ENCODE data around the gene OR52H1. TPM values are rescaled to one million over a fixed set of nuclear protein-coding genes. Genes with fewer than 3 reads are reported as not detected.
A peak's percentile ranks its signal among the peaks of the same experiment; 100 is the strongest.

OR52H1 gene
- polyA plus RNA-seq, 2 of the 4 experiments (the other 2 are of a cell fraction), result not detected

- Histone ChIP-seq H3K27ac (no peak overlapping the region), H3K9me3 (no peaks in the 10 kb centered on the region), H3K4me3 (no peak overlapping the region), H3K4me2 (no peak overlapping the region), H3K4me1 (no peaks in the 10 kb centered on the region)
- TF ChIP-seq REST (IDR thresholded peaks at IDR 0.05) (no peak), HOXA7 (CRISPR knock-in tag; IDR thresholded peaks at IDR 0.05) (no peak), RARB (CRISPR knock-in tag; IDR thresholded peaks at IDR 0.05) (no peak), RNF2 (IDR thresholded peaks at IDR 0.05; ENCODE audit: borderline replicate concordance, low read depth) (no peak), EHF (CRISPR knock-in tag; IDR thresholded peaks at IDR 0.05) (no peak), GATA3 (IDR thresholded peaks at IDR 0.05; ENCODE audit: borderline replicate concordance) (no peak), CBX8 (IDR thresholded peaks at IDR 0.05) (no peak), RFX5 (IDR thresholded peaks at IDR 0.05) (no peak), MYC (IDR thresholded peaks at IDR 0.05; ENCODE audit: borderline replicate concordance, low read length) (no peak), KDM5A (IDR thresholded peaks at IDR 0.05) (no peak)
- 33% methylated on average over 9 of the region's 9 CpGs for WGBS (ENCODE audit: missing lambda C conversion rate)
- FAIRE-seq (no peak), ATAC-seq (no peak; a peak in 1 of 6 replicates), DNase-seq (ENCODE audit: low read depth in 1 of 2, low spot score in 1 of 2) (no peak)
- ChIA-PET CTCF (interaction anchor here (0.8 kb wide), 1 partner anchor 855 kb away, joined by 3 read pairs; no protein-coding TSS in a partner anchor), POLR2A (no interaction called here)
These were observed 41.0 kb downstream of the OR52H1 start for GRCh38 chr11:5507177-5507932.

GRCh38 chr11:5505363-5506048 lies 42.8 kb downstream of the OR52H1 start:
- ATAC-seq (no peak), DNase-seq (ENCODE audit: low read depth in 1 of 2, low spot score in 1 of 2) (no peak), FAIRE-seq (no peak)
- H3K27ac ChIP-seq, result no peak overlapping the region
- ChIA-PET CTCF (interaction anchor here (0.9 to 1.6 kb wide), 3 partner anchors 26 to 302 kb away, joined by 3 to 4 read pairs (median 3); no protein-coding TSS in a partner anchor), POLR2A (interaction anchor here (0.6 kb wide), 1 partner anchor 660 kb away, joined by 3 read pairs; no protein-coding TSS in a partner anchor)
- no peak overlapping the region for H3K4me3 ChIP-seq
- H3K4me2 ChIP-seq, result no peak overlapping the region
- H3K9me3 ChIP-seq, result no peaks in the 10 kb centered on the region
- TF ChIP-seq REST (IDR thresholded peaks at IDR 0.05), result peak; percentile 39; the same call in 1 of the 2 replicates
- no peak for TF ChIP-seq RFX5 (IDR thresholded peaks at IDR 0.05)
- 46% methylated on average over 9 of the region's 9 CpGs for WGBS (ENCODE audit: missing lambda C conversion rate)
- no peaks in the 10 kb centered on the region for H3K4me1 ChIP-seq

- ATAC-seq (no peak), FAIRE-seq (no peak)
- no peak for TF ChIP-seq E2F6 (IDR thresholded peaks at IDR 0.05; ENCODE audit: borderline replicate concordance, low read depth)
- no peak for TF ChIP-seq ATOH8 (CRISPR knock-in tag; IDR thresholded peaks at IDR 0.05; ENCODE audit: low read depth)
- no peak for TF ChIP-seq EP300 (IDR thresholded peaks at IDR 0.05)
- TF ChIP-seq ELK1 (IDR thresholded peaks at IDR 0.05; ENCODE audit: low read depth, low read length), result no peak
- no peak for TF ChIP-seq CHD4 (IDR thresholded peaks at IDR 0.05; ENCODE audit: borderline replicate concordance)
- TF ChIP-seq PHF8 (IDR thresholded peaks at IDR 0.05; ENCODE audit: borderline replicate concordance, low read depth), result no peak
- TF ChIP-seq ESRRA (IDR thresholded peaks at IDR 0.05; ENCODE audit: borderline replicate concordance, low read length), result no peak
- TF ChIP-seq POLR2A (IDR thresholded peaks at IDR 0.05; ENCODE audit: low read length), result no peak
- TF ChIP-seq JUNB (IDR thresholded peaks at IDR 0.05), result no peak
- no peak for TF ChIP-seq SMC3 (IDR thresholded peaks at IDR 0.05)
- no peak for TF ChIP-seq HEYL (CRISPR knock-in tag; IDR thresholded peaks at IDR 0.05)
- no peak for TF ChIP-seq HDAC2 (IDR thresholded peaks at IDR 0.05)
These were observed 43.9 kb downstream of the OR52H1 start for GRCh38 chr11:5504403-5504921.

More at GRCh38 chr11:5504403-5504921, 43.9 kb downstream of the OR52H1 start:
- H3K4me3 ChIP-seq, result no peak overlapping the region
- POLR2A ChIA-PET, result no interaction called here
- 33% methylated on average over 2 of the region's 2 CpGs for WGBS (ENCODE audit: missing lambda C conversion rate)
- no peak overlapping the region for H3K4me2 ChIP-seq
- no peaks in the 10 kb centered on the region for H3K9me3 ChIP-seq
- no peaks in the 10 kb centered on the region for H3K4me1 ChIP-seq
- DNase-seq (ENCODE audit: low read depth in 1 of 2, low spot score in 1 of 2), result no peak
- CTCF ChIA-PET, result interaction anchor here (1.1 to 1.6 kb wide), 2 partner anchors 29 to 303 kb away, joined by 3 to 4 read pairs; no protein-coding TSS in a partner anchor
- no peak overlapping the region for H3K27ac ChIP-seq
